ENCODE measurements around the gene PSMD13.

The PSMD13 gene

GRCh38 chr11:290621-291231 lies 54.0 kb downstream of the PSMD13 start:
- H3K36me3 ChIP-seq (ENCODE audit: control insufficient read depth, insufficient read depth, low read length) = no peaks in the 10 kb centered on the region
- peaks cover 12% of the 10 kb centered on the region for H3K4me1 ChIP-seq (ENCODE audit: control insufficient read depth, insufficient read depth, low read length)
- H3K27me3 ChIP-seq (ENCODE audit: control insufficient read depth, insufficient read depth, low read length) = peaks cover 24% of the 10 kb centered on the region
- H3K9ac ChIP-seq (ENCODE audit: low read length) = no peak overlapping the region
- no peaks in the 10 kb centered on the region for H3K9me3 ChIP-seq (ENCODE audit: control insufficient read depth, low read length)
- no peak overlapping the region for H3K4me3 ChIP-seq (ENCODE audit: low read length)

- Histone ChIP-seq H3K4me1 (ENCODE audit: control insufficient read depth, insufficient read depth, low read length) (peaks cover 12% of the 10 kb centered on the region), H3K9me3 (ENCODE audit: control insufficient read depth, low read length) (no peaks in the 10 kb centered on the region), H3K4me3 (ENCODE audit: low read length) (no peak overlapping the region), H3K9ac (ENCODE audit: low read length) (no peak overlapping the region), H3K36me3 (ENCODE audit: control insufficient read depth, insufficient read depth, low read length) (no peaks in the 10 kb centered on the region), H3K27me3 (ENCODE audit: control insufficient read depth, insufficient read depth, low read length) (peaks cover 20% of the 10 kb centered on the region)
Measured at GRCh38 chr11:291281-292210, 54.8 kb downstream of the PSMD13 start.

GRCh38 chr11:292211-293121 lies 55.7 kb downstream of the PSMD13 start:
- H3K4me1 ChIP-seq (ENCODE audit: control insufficient read depth, insufficient read depth, low read length) = peaks cover 20% of the 10 kb centered on the region
- H3K36me3 ChIP-seq (ENCODE audit: control insufficient read depth, insufficient read depth, low read length) = no peaks in the 10 kb centered on the region
- H3K27me3 ChIP-seq (ENCODE audit: control insufficient read depth, insufficient read depth, low read length) = peaks cover 23% of the 10 kb centered on the region

GRCh38 chr11:293271-293851 lies 56.6 kb downstream of the PSMD13 start:
- Histone ChIP-seq H3K36me3 (ENCODE audit: control insufficient read depth, insufficient read depth, low read length) (no peaks in the 10 kb centered on the region), H3K4me3 (ENCODE audit: low read length) (no peak overlapping the region), H3K9me3 (ENCODE audit: control insufficient read depth, low read length) (no peaks in the 10 kb centered on the region), H3K27me3 (ENCODE audit: control insufficient read depth, insufficient read depth, low read length) (peaks cover 23% of the 10 kb centered on the region), H3K9ac (ENCODE audit: low read length) (no peak overlapping the region), H3K4me1 (ENCODE audit: control insufficient read depth, insufficient read depth, low read length) (peaks cover 15% of the 10 kb centered on the region)

More at GRCh38 chr11:292211-293121, 55.7 kb downstream of the PSMD13 start:
- H3K9ac ChIP-seq (ENCODE audit: low read length) = no peak overlapping the region
- H3K4me3 ChIP-seq (ENCODE audit: low read length) = no peak overlapping the region
- H3K9me3 ChIP-seq (ENCODE audit: control insufficient read depth, low read length) = no peaks in the 10 kb centered on the region

- Histone ChIP-seq H3K4me3 (ENCODE audit: low read length) (no peak overlapping the region), H3K27me3 (ENCODE audit: control insufficient read depth, insufficient read depth, low read length) (peaks cover 26% of the 10 kb centered on the region), H3K9me3 (ENCODE audit: control insufficient read depth, low read length) (no peaks in the 10 kb centered on the region), H3K9ac (ENCODE audit: low read length) (no peak overlapping the region), H3K4me1 (ENCODE audit: control insufficient read depth, insufficient read depth, low read length) (peaks cover 13% of the 10 kb centered on the region), H3K36me3 (ENCODE audit: control insufficient read depth, insufficient read depth, low read length) (no peaks in the 10 kb centered on the region)
Measured at GRCh38 chr11:293852-294661, 57.3 kb downstream of the PSMD13 start.

GRCh38 chr11:294780-295179 lies 58.0 kb downstream of the PSMD13 start:
- Histone ChIP-seq H3K27me3 (ENCODE audit: control insufficient read depth, insufficient read depth, low read length) (peaks cover 28% of the 10 kb centered on the region), H3K9ac (ENCODE audit: low read length) (no peak overlapping the region), H3K4me1 (ENCODE audit: control insufficient read depth, insufficient read depth, low read length) (peaks cover 8% of the 10 kb centered on the region), H3K9me3 (ENCODE audit: control insufficient read depth, low read length) (no peaks in the 10 kb centered on the region), H3K36me3 (ENCODE audit: control insufficient read depth, insufficient read depth, low read length) (no peaks in the 10 kb centered on the region), H3K4me3 (ENCODE audit: low read length) (no peak overlapping the region)

- Histone ChIP-seq H3K9ac (ENCODE audit: low read length) (no peak overlapping the region), H3K4me1 (ENCODE audit: control insufficient read depth, insufficient read depth, low read length) (peaks cover 8% of the 10 kb centered on the region), H3K27me3 (ENCODE audit: control insufficient read depth, insufficient read depth, low read length) (peaks cover 34% of the 10 kb centered on the region), H3K4me3 (ENCODE audit: low read length) (no peak overlapping the region), H3K9me3 (ENCODE audit: control insufficient read depth, low read length) (no peaks in the 10 kb centered on the region), H3K36me3 (ENCODE audit: control insufficient read depth, insufficient read depth, low read length) (no peaks in the 10 kb centered on the region)
Measured at GRCh38 chr11:295351-296170, 58.8 kb downstream of the PSMD13 start.

- H3K36me3 ChIP-seq (ENCODE audit: control insufficient read depth, insufficient read depth, low read length) = no peaks in the 10 kb centered on the region
- peaks cover 8% of the 10 kb centered on the region for H3K4me1 ChIP-seq (ENCODE audit: control insufficient read depth, insufficient read depth, low read length)
- H3K9ac ChIP-seq (ENCODE audit: low read length) = no peak overlapping the region
- no peaks in the 10 kb centered on the region for H3K9me3 ChIP-seq (ENCODE audit: control insufficient read depth, low read length)
- H3K4me3 ChIP-seq (ENCODE audit: low read length) = no peak overlapping the region
- H3K27me3 ChIP-seq (ENCODE audit: control insufficient read depth, insufficient read depth, low read length) = peaks cover 37% of the 10 kb centered on the region
Measured at GRCh38 chr11:296171-297050, 59.6 kb downstream of the PSMD13 start.

- peaks cover 37% of the 10 kb centered on the region for H3K27me3 ChIP-seq (ENCODE audit: control insufficient read depth, insufficient read depth, low read length)
- no peak overlapping the region for H3K9ac ChIP-seq (ENCODE audit: low read length)
- H3K4me1 ChIP-seq (ENCODE audit: control insufficient read depth, insufficient read depth, low read length) = peaks cover 8% of the 10 kb centered on the region
- no peaks in the 10 kb centered on the region for H3K9me3 ChIP-seq (ENCODE audit: control insufficient read depth, low read length)
- H3K4me3 ChIP-seq (ENCODE audit: low read length) = no peak overlapping the region
- no peaks in the 10 kb centered on the region for H3K36me3 ChIP-seq (ENCODE audit: control insufficient read depth, insufficient read depth, low read length)
Measured at GRCh38 chr11:297051-297585, 60.3 kb downstream of the PSMD13 start.
